Erythroblast (primary cell): ENCODE results near the gene PLB1.

ENCODE experiments used
- DNase-seq, 2 experiments: peaks; one replicate each; lab custom pipeline; 2025; lab: John Stamatoyannopoulos, UW
- GATA1 ChIP-seq: IDR thresholded peaks from 2 replicates; pipeline ENCODE4 v1.6.1; 2011; ENCODE audit warnings: low read depth, mild to moderate bottlenecking, control low read depth, low read length, moderate library complexity
- POLR2A ChIP-seq: IDR thresholded peaks from 2 replicates; pipeline ENCODE4 v1.6.1; 2011; ENCODE audit warnings: mild to moderate bottlenecking, low read length

Gene PLB1, protein sequence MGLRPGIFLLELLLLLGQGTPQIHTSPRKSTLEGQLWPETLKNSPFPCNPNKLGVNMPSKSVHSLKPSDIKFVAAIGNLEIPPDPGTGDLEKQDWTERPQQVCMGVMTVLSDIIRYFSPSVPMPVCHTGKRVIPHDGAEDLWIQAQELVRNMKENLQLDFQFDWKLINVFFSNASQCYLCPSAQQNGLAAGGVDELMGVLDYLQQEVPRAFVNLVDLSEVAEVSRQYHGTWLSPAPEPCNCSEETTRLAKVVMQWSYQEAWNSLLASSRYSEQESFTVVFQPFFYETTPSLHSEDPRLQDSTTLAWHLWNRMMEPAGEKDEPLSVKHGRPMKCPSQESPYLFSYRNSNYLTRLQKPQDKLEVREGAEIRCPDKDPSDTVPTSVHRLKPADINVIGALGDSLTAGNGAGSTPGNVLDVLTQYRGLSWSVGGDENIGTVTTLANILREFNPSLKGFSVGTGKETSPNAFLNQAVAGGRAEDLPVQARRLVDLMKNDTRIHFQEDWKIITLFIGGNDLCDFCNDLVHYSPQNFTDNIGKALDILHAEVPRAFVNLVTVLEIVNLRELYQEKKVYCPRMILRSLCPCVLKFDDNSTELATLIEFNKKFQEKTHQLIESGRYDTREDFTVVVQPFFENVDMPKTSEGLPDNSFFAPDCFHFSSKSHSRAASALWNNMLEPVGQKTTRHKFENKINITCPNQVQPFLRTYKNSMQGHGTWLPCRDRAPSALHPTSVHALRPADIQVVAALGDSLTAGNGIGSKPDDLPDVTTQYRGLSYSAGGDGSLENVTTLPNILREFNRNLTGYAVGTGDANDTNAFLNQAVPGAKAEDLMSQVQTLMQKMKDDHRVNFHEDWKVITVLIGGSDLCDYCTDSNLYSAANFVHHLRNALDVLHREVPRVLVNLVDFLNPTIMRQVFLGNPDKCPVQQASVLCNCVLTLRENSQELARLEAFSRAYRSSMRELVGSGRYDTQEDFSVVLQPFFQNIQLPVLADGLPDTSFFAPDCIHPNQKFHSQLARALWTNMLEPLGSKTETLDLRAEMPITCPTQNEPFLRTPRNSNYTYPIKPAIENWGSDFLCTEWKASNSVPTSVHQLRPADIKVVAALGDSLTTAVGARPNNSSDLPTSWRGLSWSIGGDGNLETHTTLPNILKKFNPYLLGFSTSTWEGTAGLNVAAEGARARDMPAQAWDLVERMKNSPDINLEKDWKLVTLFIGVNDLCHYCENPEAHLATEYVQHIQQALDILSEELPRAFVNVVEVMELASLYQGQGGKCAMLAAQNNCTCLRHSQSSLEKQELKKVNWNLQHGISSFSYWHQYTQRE (N-terminal part only)

DNA sequence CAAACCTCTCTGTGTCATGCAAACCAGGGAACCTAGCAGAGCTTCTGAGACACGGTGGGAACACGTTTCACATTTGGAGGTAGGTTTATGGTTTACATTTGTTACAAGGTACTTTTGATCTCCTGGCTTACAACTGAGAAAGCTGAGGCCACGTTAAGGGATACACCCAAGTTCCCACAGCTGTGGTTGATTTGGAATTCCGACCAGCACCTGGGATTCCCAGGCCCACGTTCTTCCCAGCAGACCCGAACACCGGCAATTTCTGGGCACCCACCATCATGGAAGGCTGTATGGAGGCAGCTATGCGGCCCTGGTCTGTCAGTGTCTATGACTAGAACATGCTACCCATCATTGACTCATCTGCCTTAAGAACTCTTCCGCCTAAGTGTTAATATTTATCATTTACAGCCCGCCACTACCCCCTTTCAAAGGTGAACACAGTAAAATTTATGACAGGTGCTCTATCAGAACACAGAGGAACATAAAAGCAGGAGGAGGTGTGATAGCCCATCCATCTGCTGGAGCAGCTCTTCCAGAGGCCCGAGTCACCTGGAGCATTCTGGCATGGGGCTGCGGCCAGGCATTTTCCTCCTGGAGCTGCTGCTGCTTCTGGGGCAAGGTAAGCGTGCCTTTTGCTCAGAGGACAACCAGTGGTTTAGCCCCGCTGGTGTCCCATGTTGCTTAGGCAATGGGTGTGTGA lies at the start of gene PLB1:
PLB1 (plus strand) TSS at position 510 of the 700 bp plus-strand sequence; CDS start at position 565, 55 bp downstream.
- no peak for TF ChIP-seq POLR2A
- TF ChIP-seq GATA1 = no peak
- DNase-seq = no peak

DNA sequence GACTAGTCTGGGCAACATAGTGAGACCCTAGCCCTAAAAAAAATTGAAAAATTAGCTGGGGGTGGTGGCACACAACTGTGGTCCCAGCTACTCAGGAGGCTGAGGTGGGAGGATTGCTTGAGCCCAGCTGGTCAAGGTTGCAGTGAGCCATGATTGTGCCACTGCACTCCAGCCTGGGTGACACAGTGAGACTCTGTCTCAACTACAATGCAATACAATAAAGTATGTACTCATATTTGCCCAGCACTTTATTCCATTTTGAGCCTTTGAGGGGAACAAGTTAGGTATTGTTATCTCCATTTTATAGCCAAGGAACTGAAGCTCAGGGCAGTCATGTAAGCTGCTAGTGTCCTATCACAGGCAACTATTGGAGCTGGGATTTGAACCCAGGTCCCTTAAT lies 49.3 kb upstream of the PLB1 start:
- no peak for TF ChIP-seq GATA1
- no peak for TF ChIP-seq POLR2A

DNA sequence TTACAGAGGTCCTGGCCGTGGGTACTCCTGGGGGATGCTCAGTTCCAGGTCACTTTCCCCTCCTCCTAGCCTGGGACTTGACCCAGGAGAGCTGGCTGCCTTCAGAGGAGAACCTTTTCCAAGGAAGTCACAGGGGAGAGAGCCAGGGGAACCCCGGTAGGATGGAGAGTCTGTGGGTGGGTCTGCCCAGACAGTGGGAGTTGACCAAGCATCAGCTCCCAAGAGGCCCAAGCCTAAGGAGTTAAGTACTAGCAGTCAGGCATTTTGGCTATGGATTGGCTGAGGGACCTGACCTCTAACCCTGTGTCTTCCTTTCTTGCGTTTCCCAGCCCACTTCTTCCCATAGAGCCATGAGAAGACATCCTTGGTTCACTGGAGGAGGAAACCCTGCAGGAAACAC lies 48.8 kb upstream of the PLB1 start:
- TF ChIP-seq POLR2A (no peak), GATA1 (no peak)
- DNase-seq = no peak

More for the DNA sequence above, 49.3 kb upstream of the PLB1 start:
- no peak for DNase-seq

DNA sequence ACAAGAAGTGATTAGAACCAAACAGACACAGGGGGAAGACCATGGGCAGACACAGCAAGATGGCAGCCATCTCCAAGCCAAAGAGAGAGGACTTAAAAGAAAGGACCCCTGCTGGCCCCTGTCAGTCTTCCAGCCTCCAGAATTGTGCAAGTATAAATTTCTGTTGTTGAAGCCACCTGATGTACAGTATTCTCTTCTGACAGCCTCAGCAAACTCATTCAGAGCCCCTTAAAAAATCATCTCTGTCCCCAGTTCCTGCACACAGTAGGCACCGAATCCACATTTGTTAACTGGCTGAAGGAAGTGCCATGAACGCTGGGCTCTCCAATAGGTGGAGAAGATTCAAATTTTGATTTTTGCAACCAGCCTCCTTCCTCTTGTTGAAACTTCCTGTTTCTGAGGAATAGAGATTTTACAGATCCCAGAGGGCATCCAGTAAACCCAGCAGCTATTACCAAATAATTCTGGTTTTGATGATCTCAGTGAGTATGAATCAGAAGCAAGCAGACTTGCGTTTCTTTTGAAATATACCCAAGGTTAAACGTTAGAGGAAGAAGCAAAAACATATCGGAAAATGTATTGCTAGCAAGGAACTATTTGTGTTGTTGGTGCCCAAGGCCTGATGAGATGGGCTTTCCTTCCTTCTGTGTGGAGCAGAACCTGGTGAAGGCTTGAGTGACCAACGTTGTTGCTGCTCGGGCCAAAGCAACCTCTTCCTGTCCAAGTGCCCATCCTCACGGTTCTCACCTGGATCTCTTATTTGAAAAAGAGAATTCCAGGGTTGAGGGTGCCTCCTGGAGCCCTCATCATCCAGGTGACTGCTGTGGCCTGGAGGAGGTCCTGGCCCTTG lies 47.7 kb upstream of the PLB1 start:
- no peak for DNase-seq
- TF ChIP-seq GATA1 = no peak
- no peak for TF ChIP-seq POLR2A

DNA sequence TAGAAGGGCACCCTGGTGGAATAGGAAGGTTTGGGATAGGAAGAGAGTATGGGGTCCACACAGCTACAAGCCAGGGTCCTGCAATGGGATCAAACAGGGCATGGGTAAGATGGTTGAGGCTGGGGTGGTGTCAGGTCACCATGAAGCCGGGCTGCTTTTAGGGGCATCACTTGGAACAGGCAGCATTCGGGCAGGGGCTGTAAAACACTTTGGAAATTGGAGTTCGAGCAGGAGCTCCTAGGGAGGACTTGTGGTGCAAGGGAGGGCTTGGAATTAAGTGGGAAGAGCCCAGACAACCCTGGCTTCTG lies 47.1 kb upstream of the PLB1 start:
- TF ChIP-seq POLR2A (no peak), GATA1 (no peak)
- no peak for DNase-seq

DNA sequence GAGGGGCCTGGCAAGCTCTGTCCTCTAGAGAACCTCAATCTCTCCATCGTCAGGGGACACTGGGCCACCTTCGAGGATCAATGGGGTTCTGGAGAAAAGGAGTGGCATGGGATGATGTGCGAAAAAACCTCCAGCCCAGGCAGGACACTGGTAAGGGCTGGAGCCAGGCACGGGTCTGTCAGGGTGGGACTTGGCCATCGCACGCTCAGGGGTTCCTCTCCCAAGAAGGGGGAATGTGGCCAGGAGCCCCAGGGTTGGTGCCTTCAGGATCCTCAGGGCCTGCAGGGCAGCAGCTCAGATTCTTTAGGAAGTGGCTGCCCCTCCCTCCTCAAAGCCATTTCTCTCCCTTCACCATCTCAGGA lies 46.8 kb upstream of the PLB1 start:
- DNase-seq = no peak
- TF ChIP-seq GATA1 = no peak
- TF ChIP-seq POLR2A = no peak

DNA sequence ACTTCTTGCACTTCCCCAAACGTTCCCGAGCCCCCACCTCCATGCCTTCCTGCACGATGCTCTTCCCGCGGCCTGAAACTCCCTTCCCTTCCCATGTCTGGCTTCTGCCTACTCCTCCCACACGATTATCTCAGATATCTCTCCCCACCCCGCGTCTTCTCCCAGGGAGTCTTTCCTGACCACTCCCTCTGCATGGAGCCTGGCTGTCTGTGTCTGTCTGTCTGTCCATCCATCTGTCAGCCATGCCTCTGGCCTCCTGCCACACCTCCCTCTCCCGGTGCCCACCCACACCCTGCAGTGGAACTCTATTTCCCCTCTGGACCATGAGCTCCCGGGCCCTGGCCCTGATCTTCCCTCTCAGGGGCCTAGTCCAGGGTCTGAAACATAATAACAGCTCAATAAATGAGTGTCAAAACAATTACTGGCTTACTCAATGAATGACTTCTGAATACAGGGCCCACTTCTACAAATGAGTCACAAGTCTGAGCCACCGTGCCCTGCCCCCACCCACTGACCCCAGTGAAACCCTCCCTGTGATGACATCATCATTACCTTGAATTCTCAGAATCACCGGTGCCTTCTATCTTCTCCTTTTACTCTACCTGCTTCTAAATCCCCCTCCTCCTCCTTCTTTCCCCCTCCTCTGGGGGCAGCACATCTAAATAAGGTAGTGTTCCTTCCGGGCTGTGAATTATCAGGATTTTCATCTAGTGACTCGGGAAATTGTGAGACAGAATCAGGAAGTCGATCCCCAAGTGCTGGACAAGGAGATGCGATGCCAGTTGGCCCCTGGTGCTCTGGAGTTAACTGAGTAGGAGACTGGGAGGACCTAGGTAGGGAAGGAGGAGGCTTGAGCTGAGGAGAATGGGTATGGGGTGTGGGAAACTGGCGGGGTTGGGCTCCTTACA lies 46.1 kb upstream of the PLB1 start:
- peak in 1 of 2 experiments; percentile 55 for DNase-seq
- TF ChIP-seq POLR2A (no peak), GATA1 (no peak)

DNA sequence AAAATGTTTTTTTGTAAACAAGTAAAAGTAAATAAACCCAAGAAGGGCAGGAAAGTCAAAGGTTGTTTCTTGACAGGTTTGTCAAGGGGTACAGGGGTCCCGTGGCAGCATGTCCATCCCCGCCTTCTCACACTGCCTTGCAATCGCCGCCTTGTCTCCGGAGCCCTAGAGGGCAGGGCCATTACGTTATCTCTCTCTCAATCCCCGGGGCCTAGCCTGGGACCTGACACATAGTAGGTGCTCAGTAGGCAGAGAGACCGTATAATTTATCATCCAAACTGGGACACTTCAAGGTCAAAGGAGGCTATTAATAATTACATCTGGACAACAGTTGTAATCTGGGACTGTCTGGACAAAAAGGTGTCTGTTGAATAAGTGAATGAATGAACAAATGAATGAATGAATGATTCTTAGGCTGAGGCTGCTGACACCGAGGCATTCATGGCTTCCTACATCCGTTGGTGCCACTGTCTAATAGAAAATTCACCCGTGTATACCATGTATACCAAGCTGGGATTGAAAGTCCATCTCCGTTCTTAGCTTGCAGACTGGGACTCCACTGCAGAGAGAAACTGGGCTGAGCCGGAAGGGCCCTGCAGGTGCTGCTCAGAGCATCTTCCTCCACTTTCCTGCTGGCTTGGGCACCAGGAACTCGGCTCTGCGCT lies 44.8 kb upstream of the PLB1 start:
- TF ChIP-seq GATA1 = no peak
- no peak for DNase-seq

DNA sequence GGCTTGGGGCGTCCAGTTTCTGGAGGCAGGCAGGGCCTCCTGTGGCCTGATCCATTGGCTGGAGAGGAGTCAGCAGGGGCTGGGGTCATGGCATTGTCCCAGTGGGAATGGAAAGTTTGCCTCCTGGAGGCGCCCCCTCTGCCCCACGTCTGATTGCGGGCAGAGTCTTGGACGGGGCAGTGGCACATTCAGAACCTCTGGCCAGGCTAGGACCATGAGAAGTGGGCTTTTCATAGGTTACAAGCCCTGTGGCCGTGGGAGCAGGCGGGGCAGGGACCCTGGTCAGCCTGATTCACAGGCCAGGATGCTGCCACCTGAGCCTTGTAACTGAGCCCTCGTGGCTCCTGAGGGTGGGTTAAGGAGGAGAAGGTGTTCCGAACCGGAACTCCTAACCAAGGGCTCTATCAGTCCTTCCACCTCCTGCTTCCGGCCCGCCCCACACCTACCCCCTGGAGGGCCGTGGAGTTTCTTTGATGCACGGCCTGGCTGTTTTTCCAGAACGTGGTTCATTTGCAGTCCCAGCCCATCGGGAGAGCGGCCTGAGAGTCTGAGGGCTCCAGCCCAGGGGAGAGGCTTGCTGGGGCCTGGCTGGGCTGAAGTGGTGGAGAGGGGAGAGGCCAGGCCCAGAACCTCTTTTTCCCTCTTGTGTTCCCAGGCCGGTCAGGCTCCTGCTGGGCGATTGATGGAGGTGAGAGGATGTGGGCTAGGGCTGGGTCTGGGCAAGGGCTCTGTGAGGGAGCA lies 43.9 kb upstream of the PLB1 start:
- no peak for DNase-seq
- TF ChIP-seq GATA1 (no peak), POLR2A (no peak)

DNA sequence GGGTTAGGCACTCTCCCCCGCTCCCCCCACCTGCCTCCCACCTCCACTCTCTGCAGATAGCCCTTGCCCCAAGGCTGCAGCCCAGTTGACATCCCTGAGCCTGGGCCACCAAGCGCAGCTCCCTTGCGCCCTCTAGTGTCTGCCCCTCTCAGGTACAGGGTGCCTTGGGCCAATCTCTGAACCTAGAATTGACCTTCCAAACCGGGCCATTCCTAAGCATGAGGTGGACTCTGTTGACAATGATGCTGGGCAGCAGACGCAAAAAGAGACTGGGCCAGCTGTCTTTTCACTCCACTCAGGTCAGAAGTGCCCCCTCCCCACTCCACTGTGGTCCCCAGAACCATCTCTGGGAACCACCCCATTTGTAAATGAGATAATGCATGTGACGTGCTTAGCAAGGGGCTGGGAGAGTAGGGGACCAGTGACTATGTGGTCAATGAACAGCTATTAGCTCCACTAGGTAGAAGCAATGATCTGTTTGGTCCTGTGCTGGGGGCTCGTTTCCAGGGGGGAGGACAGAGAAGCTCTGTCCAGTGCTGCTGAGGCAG lies 43.3 kb upstream of the PLB1 start:
- TF ChIP-seq GATA1 (no peak), POLR2A (no peak)
- DNase-seq = peak; percentile 46 to 75
